ENCODE results near the gene CCL14. TPM values are rescaled to one million over a fixed set of nuclear protein-coding genes. Genes with fewer than 3 reads are reported as not detected.

Gene CCL14
- total and polyA plus RNA-seq, 9 of the 15 experiments (the other 6 are each of a cell fraction or from before 2014, with no cell fraction given), result not detected

DNA sequence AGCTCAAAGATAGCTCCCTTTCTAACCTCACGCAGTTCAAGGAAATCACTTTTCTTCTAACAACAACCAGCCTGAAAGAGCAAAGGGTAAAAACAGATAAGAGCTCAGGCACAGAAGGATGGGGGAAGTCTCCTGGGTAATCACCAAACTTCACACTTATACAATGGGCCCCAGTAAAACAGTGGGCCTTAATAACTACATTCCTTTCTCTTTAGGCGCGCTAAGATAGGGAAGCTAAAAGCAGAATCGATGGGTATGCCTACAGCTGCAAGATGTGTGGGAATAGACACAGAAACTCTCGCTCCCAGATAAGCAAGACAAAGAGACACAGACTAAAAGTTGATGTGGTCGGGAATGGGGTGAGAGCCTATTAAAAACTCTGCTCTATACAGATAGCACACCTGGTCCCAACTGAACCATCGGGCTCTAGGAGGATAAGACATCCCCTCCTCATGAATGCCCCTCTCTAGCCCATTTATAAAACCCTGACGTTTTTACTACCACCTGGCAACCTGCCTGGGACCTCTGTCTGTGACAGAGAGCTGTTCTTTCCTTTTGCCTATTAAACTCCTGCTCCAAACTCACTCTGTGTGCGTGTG is 43.8 kb downstream of the CCL14 start (continued):
- TF ChIP-seq, protein P1, sequence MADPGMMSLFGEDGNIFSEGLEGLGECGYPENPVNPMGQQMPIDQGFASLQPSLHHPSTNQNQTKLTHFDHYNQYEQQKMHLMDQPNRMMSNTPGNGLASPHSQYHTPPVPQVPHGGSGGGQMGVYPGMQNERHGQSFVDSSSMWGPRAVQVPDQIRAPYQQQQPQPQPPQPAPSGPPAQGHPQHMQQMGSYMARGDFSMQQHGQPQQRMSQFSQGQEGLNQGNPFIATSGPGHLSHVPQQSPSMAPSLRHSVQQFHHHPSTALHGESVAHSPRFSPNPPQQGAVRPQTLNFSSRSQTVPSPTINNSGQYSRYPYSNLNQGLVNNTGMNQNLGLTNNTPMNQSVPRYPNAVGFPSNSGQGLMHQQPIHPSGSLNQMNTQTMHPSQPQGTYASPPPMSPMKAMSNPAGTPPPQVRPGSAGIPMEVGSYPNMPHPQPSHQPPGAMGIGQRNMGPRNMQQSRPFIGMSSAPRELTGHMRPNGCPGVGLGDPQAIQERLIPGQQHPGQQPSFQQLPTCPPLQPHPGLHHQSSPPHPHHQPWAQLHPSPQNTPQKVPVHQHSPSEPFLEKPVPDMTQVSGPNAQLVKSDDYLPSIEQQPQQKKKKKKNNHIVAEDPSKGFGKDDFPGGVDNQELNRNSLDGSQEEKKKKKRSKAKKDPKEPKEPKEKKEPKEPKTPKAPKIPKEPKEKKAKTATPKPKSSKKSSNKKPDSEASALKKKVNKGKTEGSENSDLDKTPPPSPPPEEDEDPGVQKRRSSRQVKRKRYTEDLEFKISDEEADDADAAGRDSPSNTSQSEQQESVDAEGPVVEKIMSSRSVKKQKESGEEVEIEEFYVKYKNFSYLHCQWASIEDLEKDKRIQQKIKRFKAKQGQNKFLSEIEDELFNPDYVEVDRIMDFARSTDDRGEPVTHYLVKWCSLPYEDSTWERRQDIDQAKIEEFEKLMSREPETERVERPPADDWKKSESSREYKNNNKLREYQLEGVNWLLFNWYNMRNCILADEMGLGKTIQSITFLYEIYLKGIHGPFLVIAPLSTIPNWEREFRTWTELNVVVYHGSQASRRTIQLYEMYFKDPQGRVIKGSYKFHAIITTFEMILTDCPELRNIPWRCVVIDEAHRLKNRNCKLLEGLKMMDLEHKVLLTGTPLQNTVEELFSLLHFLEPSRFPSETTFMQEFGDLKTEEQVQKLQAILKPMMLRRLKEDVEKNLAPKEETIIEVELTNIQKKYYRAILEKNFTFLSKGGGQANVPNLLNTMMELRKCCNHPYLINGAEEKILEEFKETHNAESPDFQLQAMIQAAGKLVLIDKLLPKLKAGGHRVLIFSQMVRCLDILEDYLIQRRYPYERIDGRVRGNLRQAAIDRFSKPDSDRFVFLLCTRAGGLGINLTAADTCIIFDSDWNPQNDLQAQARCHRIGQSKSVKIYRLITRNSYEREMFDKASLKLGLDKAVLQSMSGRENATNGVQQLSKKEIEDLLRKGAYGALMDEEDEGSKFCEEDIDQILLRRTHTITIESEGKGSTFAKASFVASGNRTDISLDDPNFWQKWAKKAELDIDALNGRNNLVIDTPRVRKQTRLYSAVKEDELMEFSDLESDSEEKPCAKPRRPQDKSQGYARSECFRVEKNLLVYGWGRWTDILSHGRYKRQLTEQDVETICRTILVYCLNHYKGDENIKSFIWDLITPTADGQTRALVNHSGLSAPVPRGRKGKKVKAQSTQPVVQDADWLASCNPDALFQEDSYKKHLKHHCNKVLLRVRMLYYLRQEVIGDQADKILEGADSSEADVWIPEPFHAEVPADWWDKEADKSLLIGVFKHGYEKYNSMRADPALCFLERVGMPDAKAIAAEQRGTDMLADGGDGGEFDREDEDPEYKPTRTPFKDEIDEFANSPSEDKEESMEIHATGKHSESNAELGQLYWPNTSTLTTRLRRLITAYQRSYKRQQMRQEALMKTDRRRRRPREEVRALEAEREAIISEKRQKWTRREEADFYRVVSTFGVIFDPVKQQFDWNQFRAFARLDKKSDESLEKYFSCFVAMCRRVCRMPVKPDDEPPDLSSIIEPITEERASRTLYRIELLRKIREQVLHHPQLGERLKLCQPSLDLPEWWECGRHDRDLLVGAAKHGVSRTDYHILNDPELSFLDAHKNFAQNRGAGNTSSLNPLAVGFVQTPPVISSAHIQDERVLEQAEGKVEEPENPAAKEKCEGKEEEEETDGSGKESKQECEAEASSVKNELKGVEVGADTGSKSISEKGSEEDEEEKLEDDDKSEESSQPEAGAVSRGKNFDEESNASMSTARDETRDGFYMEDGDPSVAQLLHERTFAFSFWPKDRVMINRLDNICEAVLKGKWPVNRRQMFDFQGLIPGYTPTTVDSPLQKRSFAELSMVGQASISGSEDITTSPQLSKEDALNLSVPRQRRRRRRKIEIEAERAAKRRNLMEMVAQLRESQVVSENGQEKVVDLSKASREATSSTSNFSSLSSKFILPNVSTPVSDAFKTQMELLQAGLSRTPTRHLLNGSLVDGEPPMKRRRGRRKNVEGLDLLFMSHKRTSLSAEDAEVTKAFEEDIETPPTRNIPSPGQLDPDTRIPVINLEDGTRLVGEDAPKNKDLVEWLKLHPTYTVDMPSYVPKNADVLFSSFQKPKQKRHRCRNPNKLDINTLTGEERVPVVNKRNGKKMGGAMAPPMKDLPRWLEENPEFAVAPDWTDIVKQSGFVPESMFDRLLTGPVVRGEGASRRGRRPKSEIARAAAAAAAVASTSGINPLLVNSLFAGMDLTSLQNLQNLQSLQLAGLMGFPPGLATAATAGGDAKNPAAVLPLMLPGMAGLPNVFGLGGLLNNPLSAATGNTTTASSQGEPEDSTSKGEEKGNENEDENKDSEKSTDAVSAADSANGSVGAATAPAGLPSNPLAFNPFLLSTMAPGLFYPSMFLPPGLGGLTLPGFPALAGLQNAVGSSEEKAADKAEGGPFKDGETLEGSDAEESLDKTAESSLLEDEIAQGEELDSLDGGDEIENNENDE (IDR thresholded peaks at IDR 0.05; ENCODE audit: low read depth, low read length), result no peak
- TF ChIP-seq, protein P2, sequence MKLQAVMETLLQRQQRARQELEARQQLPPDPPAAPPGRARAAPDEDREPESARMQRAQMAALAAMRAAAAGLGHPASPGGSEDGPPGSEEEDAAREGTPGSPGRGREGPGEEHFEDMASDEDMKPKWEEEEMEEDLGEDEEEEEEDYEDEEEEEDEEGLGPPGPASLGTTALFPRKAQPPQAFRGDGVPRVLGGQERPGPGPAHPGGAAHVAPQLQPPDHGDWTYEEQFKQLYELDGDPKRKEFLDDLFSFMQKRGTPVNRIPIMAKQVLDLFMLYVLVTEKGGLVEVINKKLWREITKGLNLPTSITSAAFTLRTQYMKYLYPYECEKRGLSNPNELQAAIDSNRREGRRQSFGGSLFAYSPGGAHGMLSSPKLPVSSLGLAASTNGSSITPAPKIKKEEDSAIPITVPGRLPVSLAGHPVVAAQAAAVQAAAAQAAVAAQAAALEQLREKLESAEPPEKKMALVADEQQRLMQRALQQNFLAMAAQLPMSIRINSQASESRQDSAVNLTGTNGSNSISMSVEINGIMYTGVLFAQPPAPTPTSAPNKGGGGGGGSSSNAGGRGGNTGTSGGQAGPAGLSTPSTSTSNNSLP (IDR thresholded peaks at IDR 0.05; ENCODE audit: borderline replicate concordance, low read depth, low read length), result no peak
- TF ChIP-seq HNRNPK (IDR thresholded peaks at IDR 0.05; ENCODE audit: low read depth, low read length, poor library complexity, severe bottlenecking) (no peak), NBN (IDR thresholded peaks at IDR 0.05; ENCODE audit: low read depth) (no peak), SMARCA5 (IDR thresholded peaks at IDR 0.05) (no peak)
- TF ChIP-seq, protein P3, sequence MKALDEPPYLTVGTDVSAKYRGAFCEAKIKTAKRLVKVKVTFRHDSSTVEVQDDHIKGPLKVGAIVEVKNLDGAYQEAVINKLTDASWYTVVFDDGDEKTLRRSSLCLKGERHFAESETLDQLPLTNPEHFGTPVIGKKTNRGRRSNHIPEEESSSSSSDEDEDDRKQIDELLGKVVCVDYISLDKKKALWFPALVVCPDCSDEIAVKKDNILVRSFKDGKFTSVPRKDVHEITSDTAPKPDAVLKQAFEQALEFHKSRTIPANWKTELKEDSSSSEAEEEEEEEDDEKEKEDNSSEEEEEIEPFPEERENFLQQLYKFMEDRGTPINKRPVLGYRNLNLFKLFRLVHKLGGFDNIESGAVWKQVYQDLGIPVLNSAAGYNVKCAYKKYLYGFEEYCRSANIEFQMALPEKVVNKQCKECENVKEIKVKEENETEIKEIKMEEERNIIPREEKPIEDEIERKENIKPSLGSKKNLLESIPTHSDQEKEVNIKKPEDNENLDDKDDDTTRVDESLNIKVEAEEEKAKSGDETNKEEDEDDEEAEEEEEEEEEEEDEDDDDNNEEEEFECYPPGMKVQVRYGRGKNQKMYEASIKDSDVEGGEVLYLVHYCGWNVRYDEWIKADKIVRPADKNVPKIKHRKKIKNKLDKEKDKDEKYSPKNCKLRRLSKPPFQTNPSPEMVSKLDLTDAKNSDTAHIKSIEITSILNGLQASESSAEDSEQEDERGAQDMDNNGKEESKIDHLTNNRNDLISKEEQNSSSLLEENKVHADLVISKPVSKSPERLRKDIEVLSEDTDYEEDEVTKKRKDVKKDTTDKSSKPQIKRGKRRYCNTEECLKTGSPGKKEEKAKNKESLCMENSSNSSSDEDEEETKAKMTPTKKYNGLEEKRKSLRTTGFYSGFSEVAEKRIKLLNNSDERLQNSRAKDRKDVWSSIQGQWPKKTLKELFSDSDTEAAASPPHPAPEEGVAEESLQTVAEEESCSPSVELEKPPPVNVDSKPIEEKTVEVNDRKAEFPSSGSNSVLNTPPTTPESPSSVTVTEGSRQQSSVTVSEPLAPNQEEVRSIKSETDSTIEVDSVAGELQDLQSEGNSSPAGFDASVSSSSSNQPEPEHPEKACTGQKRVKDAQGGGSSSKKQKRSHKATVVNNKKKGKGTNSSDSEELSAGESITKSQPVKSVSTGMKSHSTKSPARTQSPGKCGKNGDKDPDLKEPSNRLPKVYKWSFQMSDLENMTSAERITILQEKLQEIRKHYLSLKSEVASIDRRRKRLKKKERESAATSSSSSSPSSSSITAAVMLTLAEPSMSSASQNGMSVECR (CRISPR knock-in tag; IDR thresholded peaks at IDR 0.05), result no peak
- TF ChIP-seq, protein P4, sequence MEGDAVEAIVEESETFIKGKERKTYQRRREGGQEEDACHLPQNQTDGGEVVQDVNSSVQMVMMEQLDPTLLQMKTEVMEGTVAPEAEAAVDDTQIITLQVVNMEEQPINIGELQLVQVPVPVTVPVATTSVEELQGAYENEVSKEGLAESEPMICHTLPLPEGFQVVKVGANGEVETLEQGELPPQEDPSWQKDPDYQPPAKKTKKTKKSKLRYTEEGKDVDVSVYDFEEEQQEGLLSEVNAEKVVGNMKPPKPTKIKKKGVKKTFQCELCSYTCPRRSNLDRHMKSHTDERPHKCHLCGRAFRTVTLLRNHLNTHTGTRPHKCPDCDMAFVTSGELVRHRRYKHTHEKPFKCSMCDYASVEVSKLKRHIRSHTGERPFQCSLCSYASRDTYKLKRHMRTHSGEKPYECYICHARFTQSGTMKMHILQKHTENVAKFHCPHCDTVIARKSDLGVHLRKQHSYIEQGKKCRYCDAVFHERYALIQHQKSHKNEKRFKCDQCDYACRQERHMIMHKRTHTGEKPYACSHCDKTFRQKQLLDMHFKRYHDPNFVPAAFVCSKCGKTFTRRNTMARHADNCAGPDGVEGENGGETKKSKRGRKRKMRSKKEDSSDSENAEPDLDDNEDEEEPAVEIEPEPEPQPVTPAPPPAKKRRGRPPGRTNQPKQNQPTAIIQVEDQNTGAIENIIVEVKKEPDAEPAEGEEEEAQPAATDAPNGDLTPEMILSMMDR (IDR thresholded peaks at IDR 0.05 in 2 of 3, conservative IDR thresholded peaks at IDR 0.05 in 1 of 3; ENCODE audit: insufficient read depth in 2 of 3, low read depth in 1 of 3, low read length in 3 of 3), result no peak

Data from K562 (cell line).